Forelimb muscle (tissue), 1 donor: ENCODE results near the gene HYAL3. TPM values are rescaled to one million over a fixed set of nuclear protein-coding genes. Genes with fewer than 3 reads are reported as not detected.

Experiments used
- DNase-seq: peaks from one replicate; pipeline ENCODE4 v3.0.0-alpha.2; 2013; ENCODE audit warnings: low read depth
- polyA plus RNA-seq: library from polyadenylated mRNA; unstranded; fragments of 120-200 nt; gene quantifications from one replicate; pipeline ENCODE4 v1.2.1, GENCODE V29; 2013; ENCODE audit not compliant: insufficient read length

HYAL3 gene, protein sequence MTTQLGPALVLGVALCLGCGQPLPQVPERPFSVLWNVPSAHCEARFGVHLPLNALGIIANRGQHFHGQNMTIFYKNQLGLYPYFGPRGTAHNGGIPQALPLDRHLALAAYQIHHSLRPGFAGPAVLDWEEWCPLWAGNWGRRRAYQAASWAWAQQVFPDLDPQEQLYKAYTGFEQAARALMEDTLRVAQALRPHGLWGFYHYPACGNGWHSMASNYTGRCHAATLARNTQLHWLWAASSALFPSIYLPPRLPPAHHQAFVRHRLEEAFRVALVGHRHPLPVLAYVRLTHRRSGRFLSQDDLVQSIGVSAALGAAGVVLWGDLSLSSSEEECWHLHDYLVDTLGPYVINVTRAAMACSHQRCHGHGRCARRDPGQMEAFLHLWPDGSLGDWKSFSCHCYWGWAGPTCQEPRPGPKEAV
- polyA plus RNA-seq: 2.3 TPM

DNA sequence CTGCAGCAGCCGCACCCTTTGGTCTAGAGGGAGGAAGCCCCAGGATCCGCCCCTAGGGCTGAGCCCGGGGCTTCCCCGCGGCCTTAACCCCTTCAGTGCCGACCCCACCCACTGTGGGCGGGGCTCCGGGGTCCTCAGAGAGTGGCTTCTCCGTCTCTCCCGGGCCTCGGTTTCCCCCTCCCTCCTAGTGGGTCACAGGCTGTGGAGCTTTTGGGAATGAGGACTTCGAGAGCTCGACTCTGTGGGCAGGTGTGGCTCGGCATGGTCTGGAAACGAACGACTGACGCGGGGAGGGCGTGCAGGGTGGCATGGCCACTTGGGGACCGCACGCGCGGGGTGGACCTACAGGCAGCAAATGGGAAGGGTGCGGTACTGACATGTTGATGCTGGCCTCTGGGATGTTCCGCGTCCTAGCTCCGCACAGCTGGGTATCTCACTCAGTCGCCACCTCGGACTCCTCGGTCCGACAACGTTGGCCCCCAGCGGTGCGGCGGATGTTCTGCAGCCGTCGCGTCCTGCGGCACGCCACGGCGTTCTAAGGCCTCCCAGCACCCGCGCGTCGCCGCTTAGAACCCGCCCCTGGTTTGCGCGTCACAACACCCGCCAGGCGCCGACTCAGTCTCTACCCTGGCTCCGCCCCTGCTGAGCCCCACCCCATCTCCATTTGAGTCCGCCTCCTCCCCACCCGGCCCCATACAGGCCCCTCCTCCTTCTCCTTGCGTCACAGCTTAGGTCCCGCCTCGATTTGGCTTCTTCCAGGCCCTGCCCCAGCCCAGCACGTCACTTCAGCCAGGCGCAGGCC lies at the start of gene HYAL3, which contains the start of gene NAA80:
Gene HYAL3 (minus strand): TSS at position 570 of the 802 bp plus-strand sequence. CDS start 3,803 bp downstream, outside the sequence.
Gene NAA80 (minus strand): TSS at position 570 of the 802 bp plus-strand sequence. CDS start 1,942 bp downstream, outside the sequence.
- DNase-seq: peak; percentile 96

DNA sequence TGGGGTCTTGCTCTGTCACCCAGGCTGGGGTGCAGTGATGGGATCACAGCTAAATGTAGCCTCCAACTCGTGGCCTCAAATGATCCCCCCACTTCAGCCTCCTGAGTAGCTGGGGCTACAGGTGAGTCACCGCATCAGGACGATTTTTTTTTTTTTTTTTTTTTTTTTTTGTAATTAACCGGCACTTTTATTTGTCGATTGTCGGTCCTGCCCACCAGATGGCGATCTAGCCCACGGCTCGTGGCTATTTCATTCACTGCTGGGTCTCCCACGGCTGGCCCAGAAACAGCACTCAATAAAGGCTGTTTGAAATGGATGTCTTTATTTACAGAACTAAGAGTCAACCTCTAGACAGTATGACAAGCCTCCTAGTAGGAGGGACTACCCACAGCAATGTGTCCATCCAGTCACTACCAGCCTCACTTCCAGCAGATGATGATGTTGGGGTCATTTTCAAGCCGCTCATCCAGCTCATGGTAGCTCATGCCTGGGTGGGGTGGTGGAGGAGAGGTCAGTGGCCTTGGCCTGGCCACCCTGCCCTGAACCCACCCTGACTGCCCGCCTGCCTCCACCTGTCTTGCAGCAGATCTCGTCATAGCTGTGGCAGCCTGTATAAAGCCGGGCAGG lies 48.1 kb upstream of the HYAL3 start:
- no peak for DNase-seq

DNA sequence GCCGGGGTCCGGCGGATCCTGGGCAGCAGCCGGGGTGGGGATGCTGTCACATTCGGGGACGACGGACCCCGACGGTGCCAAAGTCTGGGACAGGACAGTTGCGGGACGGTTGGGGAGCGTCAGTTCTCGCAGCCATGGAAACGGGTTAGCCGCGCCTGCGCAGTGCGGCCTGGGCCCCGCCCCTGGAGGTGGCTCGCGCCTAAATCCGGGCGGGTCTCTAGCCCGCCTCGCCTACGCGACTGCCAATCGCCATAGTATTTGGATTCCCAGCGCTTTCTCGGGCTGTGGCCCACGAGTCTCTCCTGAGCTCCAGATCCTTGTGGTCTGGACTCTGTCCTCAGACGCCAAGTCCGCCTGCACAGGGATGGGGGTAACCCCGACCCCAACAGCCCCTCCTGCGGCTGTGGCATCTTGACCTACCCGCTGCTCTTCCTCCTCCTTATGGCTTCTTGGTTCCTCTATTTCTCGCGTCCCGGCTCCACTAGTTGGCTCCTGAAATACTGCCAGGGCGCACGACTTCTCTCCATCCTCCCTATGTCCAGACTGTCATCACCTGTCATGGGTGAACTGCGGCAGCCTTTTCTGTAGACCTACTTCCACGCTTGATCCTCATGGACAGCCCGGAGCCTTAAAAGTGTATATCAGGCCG lies 46.5 kb upstream of the HYAL3 start, which contains the start of gene ZMYND10:
Gene ZMYND10 (minus strand): TSS at position 147 of the 649 bp plus-strand sequence. CDS start 153 bp downstream, outside the sequence.
- DNase-seq: no peak

DNA sequence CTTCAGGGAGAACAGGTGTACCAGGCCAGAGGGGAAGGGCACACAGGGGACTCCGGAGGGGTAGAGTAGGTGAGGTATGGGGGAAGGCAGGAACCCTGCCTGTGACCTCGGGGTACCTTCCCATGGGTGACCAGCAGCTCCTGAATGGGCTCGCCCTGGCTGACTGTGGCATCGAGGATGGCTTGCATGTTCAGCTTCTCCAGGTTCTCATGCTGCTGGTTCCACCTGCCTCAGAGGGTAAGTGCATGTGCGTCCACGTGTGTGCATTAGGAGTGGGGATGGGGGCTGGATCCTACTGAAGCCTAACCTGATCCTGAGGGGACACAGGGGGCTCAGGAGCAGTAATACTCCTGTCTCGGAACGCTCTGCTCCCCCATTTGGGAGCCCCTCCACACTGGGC lies 45.8 kb upstream of the HYAL3 start:
- no peak for DNase-seq

DNA sequence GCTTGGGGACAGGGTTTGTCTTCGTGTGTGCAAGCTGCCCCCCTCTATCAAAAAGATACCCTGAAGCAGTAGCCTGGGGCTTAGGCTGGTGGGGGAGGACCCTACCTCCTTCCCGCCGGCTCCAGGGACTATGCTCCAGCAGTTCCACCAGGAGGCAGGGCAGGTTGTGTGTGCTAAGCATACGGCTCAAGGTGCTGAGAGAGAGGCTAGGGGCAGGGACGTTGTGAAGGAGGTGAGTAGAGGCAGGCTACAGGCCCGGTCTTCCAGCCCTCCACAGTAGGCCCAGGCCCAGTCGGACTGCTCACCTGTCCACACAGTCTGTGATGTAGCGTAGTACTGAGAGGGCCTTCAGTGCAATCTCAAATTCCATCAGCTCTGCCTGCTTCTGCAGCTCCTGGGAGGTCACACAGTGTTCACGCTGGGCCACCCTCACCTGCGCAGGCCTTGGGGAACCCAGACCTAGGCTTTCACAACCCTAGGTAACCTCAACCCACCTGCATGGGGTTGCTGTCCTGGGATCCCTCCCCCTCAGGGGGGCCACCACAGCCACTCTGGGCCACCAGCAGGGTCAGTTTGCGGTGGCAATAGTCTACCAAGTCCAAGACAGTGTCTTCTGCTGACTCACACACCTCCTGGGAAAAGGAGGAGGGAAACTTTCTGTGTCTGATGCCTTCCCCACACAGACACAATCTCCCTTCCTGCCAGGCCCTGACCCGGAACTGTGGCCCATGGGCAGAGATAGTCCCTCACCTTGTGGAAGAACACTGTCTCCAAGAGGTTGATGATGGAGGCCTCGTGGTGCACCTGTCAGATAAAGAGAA lies 43.8 kb upstream of the HYAL3 start:
- no peak for DNase-seq

DNA sequence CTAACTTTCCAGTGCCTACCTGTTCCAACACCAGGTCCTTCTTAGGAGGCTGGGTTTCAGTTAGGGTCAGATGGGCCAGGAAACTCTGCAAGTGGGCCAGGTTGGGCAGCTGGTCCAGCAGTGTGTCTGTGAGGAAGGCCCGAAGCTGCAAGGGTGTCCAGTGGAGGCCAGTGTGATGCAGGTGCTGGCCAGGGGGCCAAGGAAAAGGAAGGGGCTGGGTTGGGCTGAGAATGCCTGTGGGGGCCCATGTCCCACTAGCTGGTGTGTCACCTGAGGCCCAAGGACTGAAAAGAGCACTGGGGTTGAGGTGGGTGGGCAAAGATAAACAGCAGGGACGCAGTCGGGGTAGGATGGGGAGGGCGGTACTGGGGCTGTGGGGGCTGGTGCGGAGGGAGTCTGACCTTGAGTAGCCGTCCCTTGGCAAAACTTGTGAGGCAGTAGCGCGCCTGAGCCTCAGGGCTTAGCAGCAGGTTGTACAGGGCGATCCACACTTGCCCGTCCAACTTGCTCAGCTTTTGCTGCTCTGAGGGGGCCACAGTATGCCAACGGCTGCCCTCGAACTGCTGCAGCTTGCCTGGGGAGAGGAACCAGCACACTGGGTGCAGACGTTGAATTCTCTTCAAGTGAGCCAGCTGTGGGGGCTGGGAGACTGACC lies 42.9 kb upstream of the HYAL3 start:
- DNase-seq: no peak

DNA sequence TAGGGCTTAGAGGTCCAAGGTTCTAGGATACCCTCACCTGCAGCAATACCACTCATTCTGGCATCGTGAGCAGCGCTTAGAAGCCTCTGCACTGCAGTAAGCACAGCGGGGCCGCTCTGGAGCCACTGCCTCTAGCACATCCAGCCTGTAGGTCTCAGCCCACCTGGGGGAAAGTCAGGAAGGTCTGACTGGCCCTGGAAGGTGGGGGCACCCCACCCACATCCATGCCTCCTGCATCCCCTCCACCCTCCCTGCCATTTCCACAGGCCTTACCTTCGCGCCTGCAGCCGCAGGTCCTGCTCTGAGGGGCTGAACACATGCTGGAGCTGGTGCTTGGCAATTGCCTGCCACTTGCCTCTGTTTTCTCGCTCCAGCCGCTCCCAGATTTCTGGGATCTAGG lies 42.3 kb upstream of the HYAL3 start:
- no peak for DNase-seq

DNA sequence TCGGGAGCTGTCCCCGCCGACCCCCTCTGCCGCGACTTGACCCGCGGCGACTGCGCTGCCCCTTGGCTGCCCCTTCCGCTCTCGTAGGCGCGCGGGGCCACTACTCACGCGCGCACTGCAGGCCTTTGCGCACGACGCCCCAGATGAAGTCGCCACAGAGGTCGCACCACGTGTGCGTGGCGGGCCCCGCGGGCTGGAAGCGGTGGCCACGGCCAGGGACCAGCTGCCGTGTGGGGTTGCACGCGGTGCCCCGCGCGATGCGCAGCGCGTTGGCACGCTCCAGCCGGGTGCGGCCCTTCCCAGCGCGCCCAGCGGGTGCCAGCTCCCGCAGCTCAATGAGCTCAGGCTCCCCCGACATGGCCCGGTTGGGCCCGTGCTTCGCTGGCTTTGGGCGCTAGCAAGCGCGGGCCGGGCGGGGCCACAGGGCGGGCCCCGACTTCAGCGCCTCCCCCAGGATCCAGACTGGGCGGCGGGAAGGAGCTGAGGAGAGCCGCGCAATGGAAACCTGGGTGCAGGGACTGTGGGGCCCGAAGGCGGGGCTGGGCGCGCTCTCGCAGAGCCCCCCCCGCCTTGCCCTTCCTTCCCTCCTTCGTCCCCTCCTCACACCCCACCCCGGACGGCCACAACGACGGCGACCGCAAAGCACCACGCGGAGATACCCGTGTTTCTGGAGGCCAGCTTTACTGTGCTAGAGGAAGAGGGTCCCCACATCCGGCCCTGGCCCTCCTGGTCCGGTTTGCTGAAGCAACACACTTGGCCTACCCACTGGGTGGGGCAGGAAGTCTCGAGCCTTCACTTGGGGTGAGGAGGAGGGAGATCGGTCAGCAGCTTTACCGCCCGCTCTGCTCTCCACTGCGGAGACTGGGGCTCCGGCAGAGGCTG lies 41.5 kb upstream of the HYAL3 start, which contains the start of gene RASSF1:
Gene RASSF1 (minus strand): TSS at position 389 of the 882 bp plus-strand sequence. CDS start 31 bp downstream, at position 358.
- DNase-seq: no peak

DNA sequence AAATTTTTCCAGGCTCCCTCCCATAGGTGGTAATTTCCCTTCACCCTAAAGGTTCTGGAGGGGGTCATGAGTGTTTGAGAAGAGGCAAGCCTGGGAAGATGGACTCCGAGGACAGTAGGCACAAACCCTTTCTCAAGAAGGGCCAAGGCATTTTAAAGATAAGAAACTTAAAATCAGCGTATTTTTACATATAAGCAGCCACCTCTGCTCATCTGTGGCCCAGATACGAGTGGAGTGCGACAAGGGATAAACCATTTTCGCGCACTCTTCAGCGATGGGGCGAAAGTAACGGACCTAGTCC lies 40.9 kb upstream of the HYAL3 start:
- no peak for DNase-seq

DNA sequence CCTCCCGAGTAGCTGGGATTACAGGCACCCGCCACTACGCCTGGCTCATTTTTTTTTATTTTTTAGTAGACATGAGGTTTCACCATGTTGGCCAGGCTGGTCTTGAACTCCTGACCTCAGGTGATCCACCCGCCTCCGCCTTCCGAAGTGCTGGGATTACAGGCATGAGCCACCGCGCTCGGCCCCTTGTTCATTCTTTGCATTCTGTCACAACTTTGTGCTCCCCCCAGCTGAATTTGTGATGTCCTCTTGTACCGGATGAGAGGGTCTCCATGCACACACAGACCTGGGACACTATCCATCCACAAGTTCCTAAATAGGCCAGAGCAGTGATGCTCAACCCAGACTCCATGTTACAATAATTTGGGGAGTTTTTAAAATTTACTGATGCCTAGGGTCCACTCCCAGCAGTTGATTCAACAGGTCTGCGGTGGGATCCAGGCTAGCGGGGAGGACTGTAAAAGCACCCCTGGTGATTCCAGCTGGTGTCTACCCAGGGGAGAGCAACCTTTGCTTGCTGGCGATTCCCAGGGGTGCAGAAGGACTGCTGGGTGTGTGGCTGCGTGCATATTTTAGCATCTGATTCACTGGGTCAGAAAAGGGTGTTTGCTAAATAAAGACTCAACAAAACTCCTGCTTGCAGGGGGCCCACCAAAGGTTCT lies 40.4 kb upstream of the HYAL3 start:
- DNase-seq: no peak

DNA sequence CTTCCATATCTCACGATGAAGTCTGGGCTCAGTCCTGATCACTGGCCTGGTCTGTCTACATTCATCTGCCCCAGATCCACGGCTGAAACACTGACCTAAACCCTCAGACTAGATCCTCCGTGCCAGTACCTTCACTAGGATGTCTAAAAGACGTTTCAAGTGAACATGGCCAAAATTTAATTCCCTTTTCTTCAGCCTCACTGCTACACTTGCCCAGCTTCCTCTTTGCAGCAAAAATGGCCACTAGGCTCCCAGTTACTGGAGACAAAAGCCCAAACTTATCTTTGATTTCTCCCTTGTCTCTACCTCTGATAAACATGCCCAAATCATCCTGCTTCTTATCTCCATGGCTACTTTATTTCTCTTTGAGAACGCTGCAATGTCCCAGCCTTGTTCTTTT lies 39.8 kb upstream of the HYAL3 start:
- DNase-seq: no peak

DNA sequence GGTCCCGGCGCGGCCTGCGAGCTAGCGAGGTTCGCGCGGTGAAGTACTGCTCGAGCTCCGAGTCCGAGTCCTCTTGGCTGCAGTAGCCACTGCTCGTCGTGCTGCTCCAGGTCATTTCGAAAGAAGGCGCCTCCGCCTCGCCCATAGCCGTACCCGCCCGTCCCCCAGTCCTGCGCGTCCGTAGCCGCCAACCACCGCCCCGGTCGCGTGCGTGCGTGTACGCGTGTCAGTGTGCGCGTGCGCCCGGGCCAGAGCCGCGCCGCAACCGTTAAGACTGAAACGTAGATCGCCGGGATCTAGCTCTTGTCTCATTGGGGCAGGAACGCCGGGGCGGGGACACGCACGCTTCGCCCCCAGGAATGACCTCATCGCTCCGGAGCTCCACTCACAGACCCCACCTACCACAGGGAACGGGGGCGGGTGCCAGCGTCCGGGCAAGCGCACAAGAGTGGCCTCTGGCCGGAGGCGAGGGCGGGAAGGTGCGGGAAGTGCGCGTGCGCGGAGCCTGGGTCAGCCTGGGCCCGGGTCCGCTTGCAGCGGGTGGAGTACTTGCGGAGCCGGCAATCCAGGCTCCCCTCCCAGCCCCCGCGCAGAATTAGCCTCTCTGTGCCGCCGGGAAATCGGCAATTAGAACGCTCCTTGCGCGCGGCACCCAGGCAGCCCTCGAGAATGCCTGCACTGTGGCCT lies 38.1 kb upstream of the HYAL3 start:
- DNase-seq: peak; percentile 94

DNA sequence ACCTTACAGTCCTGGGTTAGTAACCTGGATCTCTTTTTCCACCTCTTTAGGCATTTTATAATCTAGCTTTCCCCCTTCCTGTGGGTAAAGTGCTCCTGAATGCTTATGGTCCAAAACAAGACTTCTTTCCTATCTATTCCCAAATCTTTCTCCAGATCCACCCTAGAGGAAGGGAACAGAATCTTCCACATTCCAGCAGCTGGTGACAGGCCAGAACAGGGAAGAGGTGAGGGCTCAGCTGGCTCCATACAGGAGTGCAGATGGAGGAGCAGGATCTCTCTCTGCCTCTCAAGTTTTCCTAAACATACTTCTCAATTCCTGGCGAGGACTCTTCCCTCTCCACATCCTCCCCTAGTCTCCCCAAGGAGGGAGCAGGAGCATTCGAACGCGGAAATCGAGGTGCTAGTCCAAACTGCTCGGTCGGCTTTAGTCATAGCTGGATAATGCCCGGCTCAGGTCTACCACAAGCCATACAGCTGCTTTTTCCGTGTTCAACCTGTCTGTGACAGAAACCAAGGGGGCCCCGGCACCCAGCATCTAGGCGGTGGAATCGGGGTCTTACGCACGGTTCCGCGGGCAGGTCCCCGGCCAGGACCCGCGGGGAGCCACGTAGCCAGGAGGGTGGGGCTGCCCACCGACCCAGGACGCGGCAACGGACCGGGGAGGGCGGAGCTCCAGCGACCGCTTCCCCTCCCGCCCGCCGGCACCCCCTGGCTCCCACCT lies 37.4 kb upstream of the HYAL3 start:
- DNase-seq: no peak

DNA sequence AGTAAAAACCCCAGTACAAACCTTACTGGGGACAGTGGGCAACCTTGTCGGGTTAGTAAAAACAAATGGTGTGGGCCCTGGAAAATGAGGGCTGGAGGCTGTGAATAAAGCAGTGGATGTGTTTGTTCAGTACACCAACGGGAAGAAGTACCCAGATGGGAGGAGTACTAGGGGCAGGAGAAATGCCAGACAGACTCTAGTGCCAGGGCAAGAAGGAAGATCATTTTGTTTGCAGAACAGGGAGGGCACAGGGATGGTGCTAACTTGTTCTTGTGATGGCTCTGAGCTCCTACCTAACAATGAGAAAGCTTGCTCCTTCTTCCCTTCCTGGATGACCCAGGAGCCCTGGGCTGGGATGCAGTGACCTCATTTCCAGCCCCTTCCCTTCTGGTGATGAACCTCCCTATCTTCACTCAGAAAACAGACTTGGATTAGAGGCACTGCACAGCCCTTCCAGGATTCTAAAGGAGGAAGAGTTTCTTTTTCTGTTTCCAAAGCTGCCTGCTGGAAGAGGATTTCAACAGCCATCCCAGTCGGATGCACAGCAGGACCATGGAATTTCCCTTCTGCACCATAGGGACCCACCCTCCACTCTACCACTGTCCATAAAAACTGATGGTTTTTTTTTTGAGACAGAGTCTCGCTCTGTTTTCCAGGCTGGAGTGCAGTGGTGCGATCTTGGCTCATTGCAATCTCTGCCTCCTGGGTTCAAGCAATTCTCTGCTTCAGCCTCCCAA lies 35.3 kb upstream of the HYAL3 start:
- no peak for DNase-seq

DNA sequence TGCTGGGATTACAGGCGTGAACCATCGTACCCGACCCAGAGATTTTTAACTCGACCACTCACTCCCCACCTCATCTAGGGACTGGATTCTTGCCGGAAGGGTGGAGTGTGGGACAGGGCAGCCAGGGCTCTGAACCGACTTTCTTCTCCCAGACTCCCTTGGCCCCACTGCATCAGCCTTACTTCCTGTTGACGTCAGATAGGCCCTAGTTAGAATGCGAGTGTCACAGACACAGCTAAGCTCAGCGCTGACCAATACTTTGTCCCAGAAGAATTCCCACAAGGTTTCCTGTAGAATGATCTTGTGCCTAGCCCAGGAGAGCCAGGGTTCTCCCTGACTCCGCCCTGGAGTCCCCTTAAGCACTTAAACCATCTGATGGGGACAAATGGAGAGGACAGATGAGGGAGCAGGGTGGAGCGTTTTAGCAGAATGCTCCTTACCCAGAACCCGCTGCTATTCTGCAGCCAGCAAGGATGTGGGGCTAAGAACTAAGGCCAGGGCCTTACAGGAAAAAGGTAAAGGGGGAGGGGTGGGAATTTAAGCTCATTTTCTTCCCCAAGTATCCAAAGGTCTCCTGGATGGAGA lies 34.6 kb upstream of the HYAL3 start:
- DNase-seq: no peak

DNA sequence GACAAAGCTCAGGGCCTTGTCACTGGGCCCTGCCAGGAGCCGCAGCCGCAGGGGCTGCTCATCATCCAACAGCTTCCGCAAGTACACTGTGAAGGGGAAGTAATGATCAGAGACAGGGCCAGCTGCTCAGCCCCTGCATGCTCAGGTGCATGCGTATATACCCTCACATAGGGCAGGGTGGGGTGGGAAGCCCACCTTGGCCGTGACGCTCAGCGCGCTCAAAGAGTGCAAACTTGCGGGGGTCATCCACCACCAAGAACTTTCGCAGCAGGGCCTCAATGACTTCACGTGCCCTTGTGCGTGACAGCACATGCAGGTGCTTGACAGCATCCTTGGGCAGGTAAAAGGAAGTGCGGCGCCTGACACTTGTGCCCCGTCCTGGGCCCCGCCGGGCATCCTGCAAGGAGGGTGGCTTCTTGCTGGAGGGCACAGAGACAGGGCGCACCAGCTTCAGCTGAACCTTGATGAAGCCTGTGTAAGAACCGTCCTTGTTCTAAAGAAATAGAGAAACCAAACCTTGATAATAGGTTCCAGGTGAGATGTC lies 32.2 kb upstream of the HYAL3 start:
- no peak for DNase-seq
